Inflammatory macrophage treated with lipopolysaccharide for 4 hours (primary cell): ENCODE data around the gene ZNF14.
A peak's percentile ranks its signal among the peaks of the same experiment; 100 is the strongest.
"Not testable (repeated sequence)": the region's sequence is repeated elsewhere in the genome, so short reads cannot be mapped to it uniquely, and the experiment has no call there.

ENCODE experiments used
- DNase-seq: peaks from one replicate; pipeline ENCODE4 v3.0.0-alpha.2; 2020

Gene ZNF14

GRCh38 chr19:19686580-19686979 lies 46.3 kb downstream of the ZNF14 start:
- no peak for DNase-seq

GRCh38 chr19:19686119-19686518 lies 46.8 kb downstream of the ZNF14 start:
- DNase-seq: not testable (repeated sequence)

- DNase-seq: no peak
Observed at GRCh38 chr19:19679176-19680073, 53.5 kb downstream of the ZNF14 start.

- DNase-seq: no peak
Observed at GRCh38 chr19:19677579-19677978, 55.3 kb downstream of the ZNF14 start.

- DNase-seq: no peak
Observed at GRCh38 chr19:19674315-19674714, 58.6 kb downstream of the ZNF14 start.

GRCh38 chr19:19672816-19673215 lies 60.1 kb downstream of the ZNF14 start:
- DNase-seq: no peak

GRCh38 chr19:19670070-19670551 lies 62.8 kb downstream of the ZNF14 start:
- DNase-seq: no peak

GRCh38 chr19:19668230-19669012 lies 64.5 kb downstream of the ZNF14 start, which contains the start of gene ZNF101:
ZNF101 (plus strand) TSS chr19:19668839; CDS start chr19:19668964, 125 bp downstream.
- DNase-seq: peak; percentile 95

GRCh38 chr19:19665420-19665948 lies 67.4 kb downstream of the ZNF14 start:
- DNase-seq: not testable (repeated sequence)

- peak; percentile 98 for DNase-seq
Observed at GRCh38 chr19:19663256-19664120, 69.4 kb downstream of the ZNF14 start, which contains the start of gene ATP13A1. ATP13A1 (minus strand) TSS chr19:19663676; CDS start chr19:19663666, 10 bp downstream.

- DNase-seq: peak; percentile 69
Observed at GRCh38 chr19:19662871-19663255, 70.0 kb downstream of the ZNF14 start.

GRCh38 chr19:19662344-19662743 lies 70.6 kb downstream of the ZNF14 start:
- no peak for DNase-seq

- peak; percentile 94 for DNase-seq
Observed at GRCh38 chr19:19661675-19662251, 71.1 kb downstream of the ZNF14 start.

- DNase-seq: no peak
Observed at GRCh38 chr19:19661141-19661674, 71.7 kb downstream of the ZNF14 start.
